ENCODE measurements around the gene RBM44.
"Not testable (repeated sequence)": the region's sequence is repeated elsewhere in the genome, so short reads cannot be mapped to it uniquely, and the experiment has no call there.

RBM44 gene

GRCh38 chr2:237779521-237779920, 19.1 kb upstream of the RBM44 start:
- no peak for FAIRE-seq
- DNase-seq (ENCODE audit: extremely low spot score, insufficient read length, low read depth), result no peak

DNA sequence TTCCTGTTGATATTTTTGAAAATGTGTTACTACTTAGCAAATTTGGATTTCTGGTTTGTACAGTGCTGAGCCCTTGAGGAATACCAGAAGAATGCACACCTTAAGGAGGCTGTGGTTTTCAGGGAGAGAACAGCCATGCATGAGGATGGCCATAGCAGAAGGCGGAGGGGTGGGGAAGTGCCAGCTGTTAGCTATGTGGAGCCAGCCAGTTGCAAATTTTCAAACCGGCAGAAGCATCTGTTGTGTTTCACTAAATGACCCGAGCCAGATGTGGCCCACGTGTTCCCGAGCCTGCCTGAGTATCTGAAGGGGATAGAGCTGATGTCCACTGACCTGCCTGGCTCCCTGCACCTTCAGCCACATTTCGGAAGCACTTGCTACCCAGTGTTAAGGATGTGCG, 16.4 kb upstream of the RBM44 start:
- no peak for DNase-seq (ENCODE audit: extremely low spot score, insufficient read length, low read depth)
- FAIRE-seq, result no peak

- FAIRE-seq; DNase-seq (ENCODE audit: extremely low spot score, insufficient read length, low read depth): not testable (repeated sequence)
Measured at GRCh38 chr2:237783678-237784077, 14.9 kb upstream of the RBM44 start.

- no peak for FAIRE-seq
Measured at GRCh38 chr2:237786936-237787335, 11.6 kb upstream of the RBM44 start.

DNA sequence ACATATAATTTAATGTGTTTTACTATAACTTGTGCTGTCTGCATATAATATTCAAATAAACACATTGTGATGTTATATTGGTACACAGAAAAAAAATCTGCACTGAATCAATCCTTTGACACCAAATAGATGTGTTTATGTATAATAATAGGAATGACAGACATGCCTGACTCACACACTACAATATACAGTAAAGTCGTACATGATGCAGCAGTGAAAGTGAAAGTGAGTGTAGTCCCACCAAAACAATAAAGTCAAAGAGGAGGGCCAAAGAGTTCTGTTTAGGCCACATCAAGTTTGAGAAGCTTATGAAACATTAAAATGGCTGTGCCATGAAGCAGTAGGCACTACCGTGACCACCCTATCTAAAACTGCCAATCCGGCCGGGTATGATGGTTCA, 8.2 kb upstream of the RBM44 start:
- no peak for DNase-seq (ENCODE audit: extremely low spot score, insufficient read length, low read depth)
- no peak for FAIRE-seq

More at GRCh38 chr2:237786936-237787335, 11.6 kb upstream of the RBM44 start:
- no peak for DNase-seq (ENCODE audit: extremely low spot score, insufficient read length, low read depth)

GRCh38 chr2:237791977-237792727, 6.4 kb upstream of the RBM44 start:
- FAIRE-seq, result no peak
- no peak for DNase-seq (ENCODE audit: extremely low spot score, insufficient read length, low read depth)

- FAIRE-seq, result no peak
- no peak for DNase-seq (ENCODE audit: extremely low spot score, insufficient read length, low read depth)
Measured at GRCh38 chr2:237797253-237797652, 1.3 kb upstream of the RBM44 start.

GRCh38 chr2:237799060-237799428, 465 bp downstream of the RBM44 start:
- DNase-seq (ENCODE audit: extremely low spot score, insufficient read length, low read depth) (no peak), FAIRE-seq (no peak)

- no peak for DNase-seq (ENCODE audit: extremely low spot score, insufficient read length, low read depth)
- FAIRE-seq, result no peak
Measured at GRCh38 chr2:237801466-237801865, 2.9 kb downstream of the RBM44 start.

DNA sequence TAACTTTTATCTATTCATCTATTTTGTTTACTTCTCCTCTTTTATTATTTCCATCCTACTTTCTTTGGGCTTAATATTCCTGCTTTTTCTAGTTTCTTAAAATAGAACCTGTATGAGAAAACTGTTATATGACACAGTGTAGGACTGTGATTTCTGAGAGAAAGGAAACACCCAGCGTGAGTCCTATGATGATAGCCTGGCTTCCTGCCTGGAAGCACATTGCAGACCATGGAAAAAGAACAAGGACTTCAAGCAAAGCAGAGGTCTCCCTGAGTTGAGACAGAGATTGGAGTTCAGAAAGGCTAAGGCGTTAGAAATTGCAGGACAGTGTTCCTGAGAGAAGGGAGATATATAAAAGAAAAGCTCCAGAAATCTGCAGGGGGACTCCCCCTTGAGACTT, 7.8 kb downstream of the RBM44 start:
- FAIRE-seq (no peak), DNase-seq (ENCODE audit: extremely low spot score, insufficient read length, low read depth) (no peak)

DNA sequence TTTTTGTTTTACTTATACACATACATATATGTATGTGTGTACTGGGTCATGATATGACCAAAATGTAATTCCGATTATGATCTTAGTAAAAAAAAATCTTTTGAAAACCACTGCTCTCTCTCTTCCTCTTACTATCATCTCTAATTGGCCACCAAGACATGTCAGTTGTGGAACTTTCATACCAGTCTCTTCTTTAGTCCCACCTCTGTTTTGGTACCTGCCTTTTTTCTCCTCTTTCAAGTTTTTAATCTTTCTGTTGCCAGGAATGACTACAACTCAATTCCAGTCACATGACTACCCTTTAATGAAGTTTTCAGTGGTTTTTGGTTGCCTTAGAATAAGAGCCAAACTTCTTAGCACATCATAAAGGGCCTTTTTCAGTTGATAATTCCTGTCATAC, 17.1 kb downstream of the RBM44 start:
- DNase-seq (ENCODE audit: extremely low spot score, insufficient read length, low read depth), result no peak
- FAIRE-seq, result no peak

GRCh38 chr2:237816531-237816930, 18.0 kb downstream of the RBM44 start:
- DNase-seq (ENCODE audit: extremely low spot score, insufficient read length, low read depth), result no peak
- FAIRE-seq, result no peak

- FAIRE-seq (no peak), DNase-seq (ENCODE audit: extremely low spot score, insufficient read length, low read depth) (no peak)
Measured at GRCh38 chr2:237818066-237818473, 19.5 kb downstream of the RBM44 start.

DNA sequence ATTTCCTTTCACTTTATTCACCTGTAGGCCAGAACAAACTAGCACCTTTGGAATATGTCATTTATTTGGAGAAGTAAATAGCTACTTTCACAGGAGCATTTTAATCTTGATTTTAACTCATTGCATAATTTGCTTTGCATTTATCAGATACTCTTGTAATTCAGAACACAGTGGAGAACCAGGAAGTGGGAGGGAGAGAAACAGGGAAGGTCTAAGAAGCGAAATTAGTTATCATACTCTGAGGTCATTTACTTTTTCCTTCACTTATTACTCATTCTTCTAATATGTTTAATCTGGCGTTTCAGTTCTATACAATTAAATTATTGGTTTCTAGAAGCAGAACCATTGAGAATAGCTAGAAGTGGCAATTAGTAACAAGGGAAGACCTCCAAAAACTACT, 20.7 kb downstream of the RBM44 start:
- FAIRE-seq (no peak), DNase-seq (ENCODE audit: extremely low spot score, insufficient read length, low read depth) (no peak)

- DNase-seq (ENCODE audit: extremely low spot score, insufficient read length, low read depth), result no peak
- no peak for FAIRE-seq
Measured at GRCh38 chr2:237820421-237820820, 21.8 kb downstream of the RBM44 start.

DNA sequence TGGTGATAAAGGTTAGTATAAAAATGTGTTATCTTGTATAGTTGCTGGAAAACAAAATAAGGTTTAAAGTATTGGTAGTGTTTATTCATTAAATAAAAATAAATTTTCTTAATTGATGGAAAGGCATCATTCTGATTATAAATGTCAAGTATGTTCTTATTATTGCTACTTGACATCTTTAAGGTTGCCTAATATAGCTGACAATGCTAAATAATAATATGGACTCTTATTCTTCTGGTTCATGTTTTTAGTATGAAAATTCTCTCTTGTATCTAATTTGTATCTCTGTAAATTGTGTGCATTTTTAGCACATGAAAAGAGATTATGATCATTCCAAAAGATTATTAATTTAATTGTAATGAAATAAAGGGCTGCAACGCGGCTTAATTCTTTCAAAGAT, 25.0 kb downstream of the RBM44 start:
- no peak for FAIRE-seq
- no peak for DNase-seq (ENCODE audit: extremely low spot score, insufficient read length, low read depth)

DNA sequence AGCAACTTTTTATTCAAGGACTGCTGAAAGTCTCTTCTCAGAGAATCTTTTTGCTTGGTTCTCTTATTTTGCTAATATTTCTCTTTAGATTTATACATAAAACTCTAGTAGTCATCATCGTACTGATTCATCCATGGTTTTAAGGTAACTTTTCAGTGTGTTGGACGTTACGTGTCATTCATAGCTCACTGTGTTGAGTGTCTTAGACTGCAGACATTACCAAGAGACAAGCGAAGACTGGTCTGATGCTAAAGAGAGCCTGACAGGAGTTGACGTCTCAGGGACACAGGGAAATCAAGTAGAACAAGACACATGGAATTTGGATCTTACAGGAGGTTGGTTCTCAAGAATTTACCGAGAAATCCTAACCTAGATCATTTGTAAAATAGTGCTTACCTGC, 25.5 kb downstream of the RBM44 start:
- FAIRE-seq, result no peak
- no peak for DNase-seq (ENCODE audit: extremely low spot score, insufficient read length, low read depth)

GRCh38 chr2:237827421-237827987, 28.9 kb downstream of the RBM44 start:
- no peak for DNase-seq (ENCODE audit: extremely low spot score, insufficient read length, low read depth)
- FAIRE-seq, result no peak

- FAIRE-seq (peak; percentile 35), DNase-seq (ENCODE audit: extremely low spot score, insufficient read length, low read depth) (no peak)
Measured at GRCh38 chr2:237830522-237830921, 31.9 kb downstream of the RBM44 start.

GRCh38 chr2:237833546-237833945, 35.0 kb downstream of the RBM44 start:
- DNase-seq (ENCODE audit: extremely low spot score, insufficient read length, low read depth) (no peak), FAIRE-seq (no peak)

- no peak for FAIRE-seq
- no peak for DNase-seq (ENCODE audit: extremely low spot score, insufficient read length, low read depth)
Measured at GRCh38 chr2:237835372-237835771, 36.8 kb downstream of the RBM44 start.

DNA sequence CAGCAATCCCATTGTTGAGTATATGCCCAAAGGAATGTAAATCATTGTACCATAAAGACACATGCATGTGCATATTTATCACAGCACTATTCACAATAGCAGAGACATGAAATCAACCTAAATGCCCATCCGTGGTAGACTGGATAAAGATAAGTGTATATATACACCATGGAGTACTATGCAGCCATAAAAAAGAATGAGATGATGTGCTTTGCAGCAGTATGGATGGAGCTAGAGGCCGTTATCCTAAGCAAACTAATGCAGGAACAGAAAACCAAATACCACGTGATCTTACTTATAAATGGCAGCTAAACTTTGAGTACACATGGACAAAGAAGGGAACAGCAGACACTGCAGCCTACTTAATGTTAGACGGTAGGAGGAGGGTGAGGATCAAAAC, 42.5 kb downstream of the RBM44 start:
- DNase-seq (ENCODE audit: extremely low spot score, insufficient read length, low read depth) (no peak), FAIRE-seq (no peak)

Data from GM18507 (cell line).